ENCODE measurements around the gene KLHL7. TPM values are rescaled to one million over a fixed set of nuclear protein-coding genes. Genes with fewer than 3 reads are reported as not detected.

KLHL7 gene, protein sequence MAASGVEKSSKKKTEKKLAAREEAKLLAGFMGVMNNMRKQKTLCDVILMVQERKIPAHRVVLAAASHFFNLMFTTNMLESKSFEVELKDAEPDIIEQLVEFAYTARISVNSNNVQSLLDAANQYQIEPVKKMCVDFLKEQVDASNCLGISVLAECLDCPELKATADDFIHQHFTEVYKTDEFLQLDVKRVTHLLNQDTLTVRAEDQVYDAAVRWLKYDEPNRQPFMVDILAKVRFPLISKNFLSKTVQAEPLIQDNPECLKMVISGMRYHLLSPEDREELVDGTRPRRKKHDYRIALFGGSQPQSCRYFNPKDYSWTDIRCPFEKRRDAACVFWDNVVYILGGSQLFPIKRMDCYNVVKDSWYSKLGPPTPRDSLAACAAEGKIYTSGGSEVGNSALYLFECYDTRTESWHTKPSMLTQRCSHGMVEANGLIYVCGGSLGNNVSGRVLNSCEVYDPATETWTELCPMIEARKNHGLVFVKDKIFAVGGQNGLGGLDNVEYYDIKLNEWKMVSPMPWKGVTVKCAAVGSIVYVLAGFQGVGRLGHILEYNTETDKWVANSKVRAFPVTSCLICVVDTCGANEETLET
- 10 to 100 TPM in 3 of 4 donors, 1 to 10 TPM in 1; 9.2 to 27.4 (median 25.3) TPM for total RNA-seq

DNA sequence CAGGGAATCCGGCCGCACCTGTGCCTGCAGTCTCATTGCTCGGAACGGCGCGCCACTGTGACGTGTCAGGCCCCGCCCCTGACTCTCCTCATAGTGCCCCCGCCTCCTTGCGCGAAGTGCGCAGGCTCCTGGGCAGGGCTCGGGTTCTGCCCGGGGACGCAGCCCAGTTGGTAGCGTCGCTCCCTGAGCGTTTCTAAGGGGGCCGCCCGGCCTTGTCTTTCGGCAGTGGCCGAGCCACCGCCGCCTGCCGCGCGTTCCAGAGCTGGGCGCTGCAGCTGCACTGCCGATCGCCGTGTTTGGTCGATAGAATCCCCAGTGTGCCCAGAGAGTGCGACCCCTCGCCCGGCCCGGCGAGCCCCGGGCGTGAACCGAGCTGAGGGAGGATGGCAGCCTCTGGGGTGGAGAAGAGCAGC, at the start of gene KLHL7:
TSS of gene KLHL7 (plus strand) at position 142 of the 413 bp plus-strand sequence. CDS start at position 384, 242 bp downstream.
- peak within 1 kb of the TSS; percentile 67 to 94 (median 88) for H3K4me3 ChIP-seq
- peak within 1 kb of the TSS; percentile 90 to 99 (median 94) for H3K27ac ChIP-seq
- in situ Hi-C loops (cut with MboI; ENCODE audit: low pct_ligation_motif_present in 1 of 4, low pct_unique_long_range_greater_than_20kb in 1 of 4, low sequenced_read_pairs in 3 of 4), result loop anchor here in 2 of 4 donors (10.0 kb wide), 2 partner anchors 79 to 169 kb away; partner anchors contain the start of gene NUP42 (in 2 of the 2)
- no peaks in the 10 kb centered on the region for H3K9me3 ChIP-seq
- intact Hi-C loops (cut with DNase I; ENCODE audit: low total_unique reads), result loop anchor here (5.0 kb wide), 1 partner anchor 77 kb away; the partner anchor contains the start of gene NUP42
- TF ChIP-seq, protein P1, sequence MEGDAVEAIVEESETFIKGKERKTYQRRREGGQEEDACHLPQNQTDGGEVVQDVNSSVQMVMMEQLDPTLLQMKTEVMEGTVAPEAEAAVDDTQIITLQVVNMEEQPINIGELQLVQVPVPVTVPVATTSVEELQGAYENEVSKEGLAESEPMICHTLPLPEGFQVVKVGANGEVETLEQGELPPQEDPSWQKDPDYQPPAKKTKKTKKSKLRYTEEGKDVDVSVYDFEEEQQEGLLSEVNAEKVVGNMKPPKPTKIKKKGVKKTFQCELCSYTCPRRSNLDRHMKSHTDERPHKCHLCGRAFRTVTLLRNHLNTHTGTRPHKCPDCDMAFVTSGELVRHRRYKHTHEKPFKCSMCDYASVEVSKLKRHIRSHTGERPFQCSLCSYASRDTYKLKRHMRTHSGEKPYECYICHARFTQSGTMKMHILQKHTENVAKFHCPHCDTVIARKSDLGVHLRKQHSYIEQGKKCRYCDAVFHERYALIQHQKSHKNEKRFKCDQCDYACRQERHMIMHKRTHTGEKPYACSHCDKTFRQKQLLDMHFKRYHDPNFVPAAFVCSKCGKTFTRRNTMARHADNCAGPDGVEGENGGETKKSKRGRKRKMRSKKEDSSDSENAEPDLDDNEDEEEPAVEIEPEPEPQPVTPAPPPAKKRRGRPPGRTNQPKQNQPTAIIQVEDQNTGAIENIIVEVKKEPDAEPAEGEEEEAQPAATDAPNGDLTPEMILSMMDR (IDR thresholded peaks at IDR 0.05), result peak in 1 of 5 experiments; percentile 4
- TF ChIP-seq POLR2AphosphoS5 (IDR thresholded peaks at IDR 0.05) (peak; percentile 96 to 97 (median 97)), POLR2A (IDR thresholded peaks at IDR 0.05) (peak; percentile 94), EP300 (IDR thresholded peaks at IDR 0.05; ENCODE audit: low read depth) (no peak)
- WGBS, 2 donors (ENCODE audit: low coverage in 1 of 2), result 1% methylated on average over 40 of the region's 40 CpGs; no CpG with 5 or more reads in 1 of the 2 donors
- peaks cover 5 to 33% (median 17%) of the 10 kb centered on the region in 4 donors for H3K4me1 ChIP-seq
- DNase-seq, result peak; percentile 98
- no peaks in the 10 kb centered on the region for H3K36me3 ChIP-seq
- H3K27me3 ChIP-seq, result no peaks in the 10 kb centered on the region

DNA sequence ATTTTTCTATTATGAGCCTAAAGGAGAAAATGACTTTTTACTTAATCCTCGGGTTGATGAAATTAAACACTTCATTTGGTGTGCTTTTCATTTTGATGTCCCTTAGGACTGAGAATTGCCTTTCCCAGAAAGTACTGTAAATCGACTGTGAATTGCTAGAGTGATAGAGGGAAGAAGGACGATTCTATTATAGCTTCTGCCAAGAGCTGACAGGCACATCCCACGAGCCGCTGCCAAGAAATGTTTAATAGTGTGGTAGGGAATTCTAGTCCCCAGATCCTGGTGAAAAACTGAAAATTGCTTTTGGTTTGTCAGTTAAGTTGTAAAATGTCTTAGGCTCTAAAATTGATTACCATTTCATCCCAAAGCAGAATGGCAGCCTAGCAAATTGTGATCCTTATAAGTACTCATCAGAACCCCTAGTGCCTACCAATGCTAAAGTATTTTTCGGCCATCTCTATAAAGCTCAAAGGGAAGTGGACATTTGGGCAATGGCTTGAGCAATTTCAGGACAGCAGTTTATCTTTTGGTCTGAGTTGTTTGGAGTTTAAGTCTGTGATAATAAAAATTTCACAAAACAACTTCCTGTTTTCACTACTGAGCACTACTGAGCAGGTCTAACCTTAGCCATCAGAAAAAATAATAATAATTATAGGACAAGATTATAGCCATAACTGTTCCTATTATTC, 47.0 kb upstream of the KLHL7 start:
- TF ChIP-seq EP300 (IDR thresholded peaks at IDR 0.05; ENCODE audit: low read depth), result no peak
- TF ChIP-seq, protein P1 (IDR thresholded peaks at IDR 0.05), result no peak
- intact Hi-C loops (cut with DNase I; ENCODE audit: low total_unique reads) (no loop called here), in situ Hi-C loops (cut with MboI; ENCODE audit: low pct_ligation_motif_present in 1 of 4, low pct_unique_long_range_greater_than_20kb in 1 of 4, low sequenced_read_pairs in 3 of 4) (loop anchor here in 3 of 4 donors (10.0 to 25.0 kb wide), 4 partner anchors 204 to 504 kb away; no protein-coding TSS in a partner anchor)
- Histone ChIP-seq H3K27me3 (peaks cover 15% of the 10 kb centered on the region), H3K36me3 (no peaks in the 10 kb centered on the region), H3K27ac (no peak overlapping the region), H3K4me1 (no peaks in the 10 kb centered on the region), H3K4me3 (no peak overlapping the region), H3K9me3 (no peaks in the 10 kb centered on the region)
- no peak for DNase-seq
- WGBS, 2 donors (ENCODE audit: low coverage in 1 of 2), result 36 to 52% methylated on average over 6 of the region's 6 CpGs

DNA sequence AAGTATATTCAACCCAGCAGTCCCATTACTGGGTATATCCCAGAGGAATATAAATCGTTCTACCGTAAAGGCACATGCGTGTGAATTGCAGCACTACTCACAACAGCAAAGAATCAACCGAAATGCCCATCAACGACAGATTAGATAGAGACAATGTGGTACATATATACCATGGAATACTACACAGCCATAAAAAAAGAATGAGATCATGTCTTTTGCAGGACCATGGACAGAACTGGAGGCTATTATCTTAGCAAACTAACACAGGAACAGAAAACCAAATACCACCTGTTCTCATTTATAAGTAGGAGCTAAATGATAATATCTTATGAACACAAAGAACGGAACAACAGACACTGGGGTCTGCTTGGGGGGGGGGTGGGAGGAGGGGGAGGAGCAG, 44.3 kb upstream of the KLHL7 start:
- Histone ChIP-seq H3K27ac (no peak overlapping the region), H3K9me3 (no peaks in the 10 kb centered on the region), H3K36me3 (no peaks in the 10 kb centered on the region), H3K27me3 (peaks cover 25% of the 10 kb centered on the region), H3K4me3 (no peak overlapping the region), H3K4me1 (no peaks in the 10 kb centered on the region)
- intact Hi-C loops (cut with DNase I; ENCODE audit: low total_unique reads) (no loop called here), in situ Hi-C loops (cut with MboI; ENCODE audit: low pct_ligation_motif_present in 1 of 4, low pct_unique_long_range_greater_than_20kb in 1 of 4, low sequenced_read_pairs in 3 of 4) (loop anchor here in 1 of 4 donors (25.0 kb wide), 1 partner anchor 499 kb away; no protein-coding TSS in a partner anchor)
- 95 to 100% methylated on average over 3 to 5 of the region's 6 CpGs for WGBS, 2 donors (ENCODE audit: low coverage in 1 of 2)
- no peak for DNase-seq
- no peak for TF ChIP-seq POLR2A (IDR thresholded peaks at IDR 0.05)
- no peak for TF ChIP-seq POLR2AphosphoS5 (IDR thresholded peaks at IDR 0.05)
- TF ChIP-seq EP300 (IDR thresholded peaks at IDR 0.05; ENCODE audit: low read depth), result no peak

DNA sequence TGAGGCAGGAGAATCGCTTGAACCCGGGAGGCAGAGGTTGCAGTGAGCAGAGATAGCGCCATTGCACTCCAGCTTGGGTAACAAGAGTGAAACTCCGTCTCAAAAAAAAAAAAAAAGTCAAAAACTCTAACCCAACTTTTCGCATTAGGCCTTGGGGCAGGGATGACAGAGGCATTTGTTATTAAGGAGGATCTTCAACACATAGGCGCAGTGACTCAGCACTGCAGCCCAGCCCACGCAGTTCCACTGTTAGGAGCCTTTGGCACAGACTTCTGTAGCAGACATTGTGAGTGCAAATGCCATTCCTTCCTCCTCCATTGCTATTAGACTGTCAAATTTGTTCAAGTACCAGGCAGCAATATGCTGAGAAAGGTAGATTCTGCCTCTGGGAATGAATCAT, 43.1 kb upstream of the KLHL7 start:
- Histone ChIP-seq H3K9me3 (no peaks in the 10 kb centered on the region), H3K36me3 (no peaks in the 10 kb centered on the region), H3K27ac (no peak overlapping the region), H3K4me3 (no peak overlapping the region), H3K4me1 (no peaks in the 10 kb centered on the region), H3K27me3 (peaks cover 24% of the 10 kb centered on the region)
- in situ Hi-C loops (cut with MboI; ENCODE audit: low pct_ligation_motif_present in 1 of 4, low pct_unique_long_range_greater_than_20kb in 1 of 4, low sequenced_read_pairs in 3 of 4), result loop anchor here in 1 of 4 donors (25.0 kb wide), 1 partner anchor 500 kb away; no protein-coding TSS in a partner anchor
- 89 to 93% methylated on average over 3 to 7 of the region's 7 CpGs for WGBS, 2 donors (ENCODE audit: low coverage in 1 of 2)
- DNase-seq, result no peak
- TF ChIP-seq, protein P1 (IDR thresholded peaks at IDR 0.05), result no peak
- TF ChIP-seq POLR2AphosphoS5 (IDR thresholded peaks at IDR 0.05) (no peak), EP300 (IDR thresholded peaks at IDR 0.05; ENCODE audit: low read depth) (no peak), POLR2A (IDR thresholded peaks at IDR 0.05) (no peak)
- intact Hi-C loops (cut with DNase I; ENCODE audit: low total_unique reads), result no loop called here
